Stimulated activated CD4-positive, alpha-beta T cell treated with anti-CD3 and anti-CD28 coated beads, Interleukin-2, amount 100 ng/mL, for 4 hours (primary cell): ENCODE data around the gene NPW.
A peak's percentile ranks its signal among the peaks of the same experiment; 100 is the strongest.

ENCODE experiments used
- DNase-seq: peaks from one replicate; pipeline ENCODE4 v3.0.0-alpha.2; 2020; ENCODE audit warnings: low read depth

The NPW gene

DNA sequence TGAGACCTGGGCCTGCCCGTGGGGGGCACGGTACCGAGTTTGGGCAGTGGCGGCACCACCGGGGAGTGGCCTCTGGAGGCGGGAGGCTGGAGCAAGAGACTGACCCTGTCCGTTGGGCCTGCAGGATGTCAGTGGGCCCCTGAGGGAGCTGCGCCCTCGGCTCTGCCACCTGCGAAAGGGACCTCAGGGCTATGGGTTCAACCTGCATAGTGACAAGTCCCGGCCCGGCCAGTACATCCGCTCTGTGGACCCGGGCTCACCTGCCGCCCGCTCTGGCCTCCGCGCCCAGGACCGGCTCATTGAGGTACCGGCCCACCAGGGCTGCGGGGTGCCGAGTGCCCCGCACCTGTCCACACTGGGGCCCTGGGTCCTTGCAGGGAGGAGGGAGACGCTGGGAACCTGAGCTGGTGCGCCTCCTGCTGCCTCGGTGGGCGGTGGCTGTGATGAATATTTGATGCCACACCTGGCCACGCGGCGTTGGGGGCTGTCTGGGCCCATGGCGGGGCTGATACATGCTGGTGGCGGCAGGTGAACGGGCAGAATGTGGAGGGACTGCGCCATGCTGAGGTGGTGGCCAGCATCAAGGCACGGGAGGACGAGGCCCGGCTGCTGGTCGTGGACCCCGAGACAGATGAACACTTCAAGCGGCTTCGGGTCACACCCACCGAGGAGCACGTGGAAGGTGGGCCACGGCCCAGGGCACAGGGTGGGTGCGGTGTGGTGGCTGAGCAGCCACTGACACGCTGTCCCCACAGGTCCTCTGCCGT, 16.8 kb downstream of the NPW start:
- no peak for DNase-seq

DNA sequence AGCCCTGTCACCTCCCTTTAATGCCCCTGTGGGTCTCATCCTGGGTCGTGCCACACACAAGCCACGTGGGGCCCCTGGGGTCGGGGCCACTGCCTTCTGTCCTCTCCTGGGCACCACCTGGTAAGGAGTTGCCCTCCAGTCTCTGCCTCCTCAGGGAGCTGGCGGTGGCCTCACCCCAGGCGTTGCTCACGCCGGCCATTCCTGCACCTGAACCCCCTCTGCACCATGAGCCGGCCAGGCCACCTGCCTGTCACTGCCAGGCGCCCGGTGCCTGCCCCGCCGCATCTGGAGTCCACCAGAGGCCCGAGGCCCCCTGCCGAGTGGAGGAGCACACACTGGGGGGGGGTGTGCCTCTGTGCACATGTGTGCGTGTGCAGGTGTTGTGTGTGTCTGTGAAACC, 17.5 kb downstream of the NPW start:
- DNase-seq, result no peak

DNA sequence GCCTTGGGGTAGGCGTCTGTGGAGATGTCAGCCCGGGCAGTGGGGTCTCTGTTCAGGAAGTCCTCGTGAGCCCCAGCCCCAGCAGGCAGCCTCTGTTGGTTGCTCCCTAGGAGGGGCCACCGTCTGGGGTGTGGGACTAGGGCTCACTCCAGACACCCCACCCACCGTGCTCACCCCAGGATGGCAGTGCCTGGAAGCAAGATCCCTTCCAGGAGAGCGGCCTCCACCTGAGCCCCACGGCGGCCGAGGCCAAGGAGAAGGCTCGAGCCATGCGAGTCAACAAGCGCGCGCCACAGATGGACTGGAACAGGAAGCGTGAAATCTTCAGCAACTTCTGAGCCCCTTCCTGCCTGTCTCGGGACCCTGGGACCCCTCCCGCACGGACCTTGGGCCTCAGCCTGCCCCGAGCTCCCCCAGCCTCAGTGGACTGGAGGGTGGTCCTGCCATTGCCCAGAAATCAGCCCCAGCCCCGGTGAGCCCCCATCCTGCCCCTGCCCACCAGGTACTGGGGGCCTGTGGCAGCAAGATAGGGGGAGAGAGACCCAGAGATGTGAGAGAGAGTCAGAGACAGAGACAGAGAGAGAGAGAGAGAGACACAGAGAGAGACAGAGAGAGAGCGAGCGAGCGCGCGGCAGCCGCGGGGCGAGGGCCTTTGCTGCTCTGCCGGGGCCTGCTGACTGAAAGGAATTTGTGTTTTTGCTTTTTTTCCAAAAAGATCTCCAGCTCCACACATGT, 18.2 kb downstream of the NPW start:
- no peak for DNase-seq

DNA sequence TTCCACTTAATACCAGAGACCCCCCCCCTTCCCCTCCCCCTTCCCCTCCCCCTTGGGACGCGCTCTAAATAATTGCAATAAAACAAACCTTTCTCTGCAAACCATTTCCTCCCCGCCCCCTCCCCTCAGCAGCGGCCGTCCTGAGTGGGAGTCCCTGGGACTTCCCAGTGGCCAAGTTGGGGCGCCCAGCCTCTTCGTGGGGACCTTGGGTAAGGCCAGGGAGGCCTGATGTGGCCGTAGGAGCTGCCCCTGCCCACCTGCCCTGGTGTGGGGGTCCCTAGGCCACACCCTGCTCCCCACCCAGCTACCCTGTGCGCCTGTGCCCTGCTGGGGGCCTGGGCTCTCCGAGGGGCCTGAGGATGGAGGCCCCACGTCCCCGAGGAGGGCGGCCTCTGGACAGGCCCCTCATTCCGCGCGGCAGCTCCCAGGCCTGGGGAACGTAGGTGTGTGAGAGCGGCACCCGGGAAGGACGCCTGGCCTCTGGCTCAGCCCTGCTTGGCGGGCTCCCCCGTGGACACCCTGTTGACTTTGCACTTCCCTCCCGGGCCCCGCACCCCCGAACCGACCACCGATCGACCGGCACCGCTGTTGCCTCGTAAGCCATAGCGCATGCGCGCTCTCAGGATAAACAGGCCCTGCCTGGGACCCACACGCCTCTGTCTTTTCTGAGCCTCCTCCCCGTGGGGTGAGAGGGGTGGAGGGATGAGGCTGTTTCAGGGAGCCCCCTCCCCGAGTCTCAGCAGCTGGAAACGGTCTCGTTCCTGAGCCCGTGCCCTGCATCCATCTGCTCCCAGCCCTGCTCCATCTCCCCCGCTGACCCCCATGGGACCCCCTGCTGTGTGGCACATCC, 19.0 kb downstream of the NPW start:
- no peak for DNase-seq

DNA sequence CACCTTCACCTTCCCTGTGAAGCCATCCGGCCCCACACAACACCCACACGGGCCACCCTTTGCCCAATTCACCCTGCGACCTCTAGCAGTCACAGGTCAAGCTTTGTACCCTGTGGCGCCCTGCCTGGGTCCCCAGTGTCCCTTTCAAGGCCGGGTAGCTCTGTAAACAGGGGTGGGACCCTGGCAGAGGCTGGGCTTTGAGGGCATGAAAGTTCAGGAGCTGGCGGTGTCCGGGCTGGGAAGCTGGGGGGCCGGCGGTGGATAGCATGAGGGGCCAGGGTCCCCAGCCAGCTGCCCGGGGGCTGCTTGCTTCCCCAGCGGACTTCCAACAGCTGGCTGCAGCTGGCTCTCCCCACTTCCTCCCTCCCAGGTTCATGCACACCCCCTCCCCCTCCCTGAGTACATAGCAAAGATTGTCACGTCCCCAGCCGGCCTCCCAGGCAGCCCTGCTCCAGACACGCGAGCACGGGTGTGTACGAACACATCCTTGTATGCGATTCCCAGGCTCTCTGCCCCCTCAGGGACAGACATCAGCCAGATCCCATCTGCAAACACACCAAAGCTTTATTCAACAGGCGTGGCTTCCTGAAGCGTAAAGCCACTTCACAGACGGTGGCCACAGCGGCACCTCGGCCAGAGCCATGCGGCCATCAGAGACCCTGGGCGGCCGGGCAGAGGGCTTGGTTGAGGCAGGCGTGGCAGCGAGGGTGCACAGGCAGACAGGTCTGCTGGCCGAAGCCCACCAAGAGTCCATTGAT, 19.9 kb downstream of the NPW start:
- no peak for DNase-seq

DNA sequence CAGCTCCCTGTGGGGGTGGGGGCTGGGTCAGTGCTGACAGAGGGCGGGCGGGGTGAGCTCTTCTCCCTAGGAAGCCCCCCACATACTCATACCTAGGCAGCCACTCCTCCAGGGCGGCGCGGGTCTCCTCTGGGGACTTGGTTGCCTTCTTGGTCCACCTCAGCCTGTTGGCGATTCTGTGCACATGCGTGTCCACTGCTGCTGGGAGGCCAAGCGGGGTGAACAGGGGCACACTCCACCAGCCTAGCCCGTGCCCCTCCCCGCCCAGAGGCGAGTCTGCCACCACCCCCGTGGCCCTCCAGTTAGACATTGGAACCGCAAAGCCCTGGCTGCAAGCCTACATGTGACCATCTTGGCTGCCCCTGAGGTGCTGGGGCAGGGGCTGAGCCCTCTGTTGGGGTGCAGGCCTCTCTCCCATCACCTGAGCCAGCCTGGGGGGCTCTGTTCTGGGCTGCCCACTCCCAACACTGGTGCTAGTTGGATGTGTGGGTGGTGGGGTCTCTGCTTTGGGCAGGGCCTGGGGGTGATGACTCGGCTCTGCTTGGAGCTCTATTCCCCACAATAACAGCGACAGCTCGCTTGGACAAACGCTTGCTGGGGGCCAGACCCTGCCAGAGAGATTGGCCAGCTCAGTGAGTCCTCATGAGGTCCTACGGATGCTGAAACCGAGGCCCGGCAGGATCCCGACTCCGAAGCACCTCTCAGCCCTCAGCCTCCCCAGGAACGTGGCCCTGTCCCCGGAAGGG, 20.6 kb downstream of the NPW start:
- no peak for DNase-seq

DNA sequence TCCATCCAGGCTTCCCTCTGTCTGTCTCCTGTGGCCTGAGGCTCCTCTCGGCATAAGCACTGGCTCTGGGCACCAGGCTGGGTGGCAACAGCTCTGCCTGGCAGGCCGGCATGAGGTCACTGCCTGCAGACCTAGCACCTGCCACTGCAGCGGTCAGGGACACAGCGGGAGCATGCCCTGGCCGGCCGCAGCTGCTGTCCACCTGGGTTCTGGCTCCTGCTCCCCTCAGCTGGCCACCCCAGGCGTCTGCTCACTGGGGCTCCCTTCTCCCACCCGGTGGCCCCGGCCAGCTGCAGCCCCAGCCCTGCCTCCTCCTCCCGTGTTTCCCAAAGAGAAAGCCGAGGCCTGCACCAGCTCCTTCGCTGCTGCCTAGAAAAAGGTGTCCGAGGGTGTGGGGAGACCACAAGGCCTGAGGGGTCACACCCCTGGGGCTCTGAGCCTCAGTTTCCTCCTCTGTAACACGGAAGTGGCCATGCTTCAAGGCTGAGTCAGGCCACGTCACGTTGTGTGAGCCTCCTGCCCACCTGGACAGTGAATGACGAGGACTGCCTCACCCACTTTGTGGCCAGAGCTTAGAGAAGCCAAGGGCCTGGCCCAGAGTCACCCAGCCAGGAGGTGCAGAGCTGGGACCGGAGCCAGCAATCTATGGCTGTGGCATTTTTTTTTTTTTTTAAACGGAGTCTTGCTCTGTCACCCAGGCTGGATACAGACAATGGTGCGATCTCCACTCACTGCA, 21.4 kb downstream of the NPW start:
- no peak for DNase-seq

DNA sequence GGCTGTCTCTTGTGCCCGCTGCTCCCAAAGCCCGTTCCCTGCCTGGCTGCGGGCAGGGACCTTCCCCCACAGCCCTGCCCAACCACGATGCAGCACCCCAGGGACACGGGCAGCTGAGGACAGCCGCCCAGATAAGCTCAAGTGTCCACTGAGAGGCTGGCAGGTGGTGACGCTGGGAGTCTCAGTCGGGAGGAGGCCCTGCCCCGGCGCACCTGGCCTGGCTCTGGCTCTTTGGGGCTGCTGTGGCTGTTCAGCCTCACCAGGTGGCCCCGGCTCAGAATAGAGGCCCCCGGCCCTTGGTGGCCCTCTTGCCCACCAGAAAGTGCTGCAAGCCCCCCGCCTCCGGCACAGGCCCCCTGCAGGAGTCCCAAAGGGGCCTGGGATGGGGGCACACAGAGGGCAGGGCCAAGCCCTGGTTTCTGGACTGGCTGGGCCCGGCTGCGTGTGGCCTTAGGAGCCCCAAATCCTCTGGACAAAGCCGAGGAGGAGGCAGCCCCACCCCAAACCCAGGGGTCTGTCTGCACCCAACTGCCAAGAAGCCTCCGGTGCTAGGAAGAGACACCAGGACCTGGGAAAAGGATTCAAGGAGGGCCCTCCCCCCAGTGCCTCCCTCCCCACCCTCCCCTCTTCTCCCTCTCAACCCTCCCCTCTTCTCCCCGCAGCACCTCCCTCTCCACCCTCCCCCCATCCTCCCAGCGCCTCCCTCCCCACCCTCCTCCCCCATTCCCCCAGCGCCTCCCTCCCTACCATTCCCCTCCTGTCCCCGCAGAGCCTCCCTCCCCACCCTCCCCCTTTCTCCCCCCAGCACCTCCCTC, 22.8 kb downstream of the NPW start:
- DNase-seq, result no peak

DNA sequence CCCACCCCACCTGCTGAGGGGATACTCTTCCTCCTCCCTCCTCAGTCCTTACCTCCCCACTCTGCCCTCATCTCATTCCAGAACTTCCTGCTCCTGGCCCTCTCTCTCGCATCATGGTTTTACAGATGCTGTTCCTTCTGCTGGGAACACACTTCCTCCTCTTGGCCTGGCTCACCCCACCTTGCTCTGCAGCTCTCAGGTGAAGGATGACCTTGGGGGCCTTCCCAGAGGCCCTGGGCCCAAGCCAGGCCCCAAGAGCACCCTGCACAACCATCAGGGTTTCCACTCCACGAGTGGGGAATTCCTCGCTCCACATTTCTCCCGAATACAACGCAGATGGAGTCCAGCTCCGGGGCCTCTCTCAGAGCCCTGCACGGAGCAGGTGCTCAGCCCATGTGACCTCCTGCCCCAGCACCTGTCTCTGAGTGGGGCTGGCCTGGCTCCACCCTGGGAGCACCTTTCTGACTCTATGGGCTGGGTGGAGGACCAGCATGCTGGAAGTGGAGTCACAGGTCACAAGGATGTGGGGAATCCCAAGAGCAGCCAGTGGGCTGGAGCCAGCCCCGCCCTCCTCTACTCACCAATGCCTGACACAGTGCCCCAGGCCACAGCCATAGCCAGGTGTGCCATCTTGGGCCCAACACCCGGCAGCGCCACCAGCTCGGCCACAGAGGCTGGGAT, 23.5 kb downstream of the NPW start:
- DNase-seq, result no peak

DNA sequence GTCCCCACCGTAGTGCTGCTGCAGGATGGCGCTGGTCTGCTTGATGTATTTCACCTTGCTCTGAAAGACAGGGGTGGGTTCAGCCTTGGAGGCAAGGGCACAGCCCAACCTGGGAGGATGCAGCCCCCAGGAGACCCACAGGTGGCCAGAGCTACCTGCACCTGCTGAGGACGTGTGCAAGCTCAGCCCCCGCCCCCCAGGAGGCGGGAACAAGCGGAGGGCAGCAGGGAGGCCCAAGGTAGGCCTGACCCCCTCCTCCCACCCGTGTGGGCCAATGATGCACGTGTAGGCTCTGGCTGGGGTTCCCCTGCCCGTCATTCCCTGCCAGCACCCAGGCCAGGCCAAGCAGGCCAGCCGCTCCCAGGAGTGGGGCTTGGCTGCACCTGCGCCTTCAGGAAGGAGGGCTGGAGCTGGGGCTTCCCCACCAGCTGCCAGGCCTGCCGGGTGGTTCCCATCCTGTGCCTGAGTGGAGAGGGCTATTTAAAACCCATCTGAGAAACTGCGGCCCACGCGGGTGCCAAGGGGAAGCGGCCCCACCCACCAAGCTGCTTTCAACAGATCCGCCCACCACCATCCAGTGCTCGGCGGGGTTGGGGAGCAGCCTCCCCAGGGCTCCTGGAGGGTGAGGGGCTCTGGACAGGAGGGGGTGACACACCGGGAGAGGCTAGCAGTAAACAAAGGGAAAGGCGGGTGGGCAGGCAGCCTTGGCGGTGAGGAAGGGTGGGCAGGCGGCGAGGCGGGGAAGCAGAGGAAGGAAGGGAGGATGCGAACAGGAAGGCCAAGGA, 24.3 kb downstream of the NPW start:
- no peak for DNase-seq

DNA sequence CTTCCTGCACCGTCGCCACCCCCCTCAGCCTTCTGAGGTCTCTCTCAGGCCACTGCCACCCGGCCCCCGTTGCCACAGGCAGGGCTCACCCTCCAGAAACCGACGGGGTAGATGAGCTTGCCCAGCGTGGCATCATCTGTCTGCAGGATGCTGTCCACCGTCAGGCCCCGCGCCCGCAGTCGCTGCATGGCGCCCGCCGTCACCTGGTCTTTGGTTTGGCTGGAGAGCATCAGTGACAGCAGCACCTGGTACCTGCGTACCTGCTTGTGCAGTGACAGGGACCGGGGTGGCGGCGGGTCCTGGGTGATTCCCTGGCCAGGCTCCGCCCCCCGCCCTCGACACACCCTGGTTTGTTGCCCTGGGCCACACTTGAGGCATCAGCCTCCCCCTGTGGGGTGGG, 25.0 kb downstream of the NPW start:
- no peak for DNase-seq

DNA sequence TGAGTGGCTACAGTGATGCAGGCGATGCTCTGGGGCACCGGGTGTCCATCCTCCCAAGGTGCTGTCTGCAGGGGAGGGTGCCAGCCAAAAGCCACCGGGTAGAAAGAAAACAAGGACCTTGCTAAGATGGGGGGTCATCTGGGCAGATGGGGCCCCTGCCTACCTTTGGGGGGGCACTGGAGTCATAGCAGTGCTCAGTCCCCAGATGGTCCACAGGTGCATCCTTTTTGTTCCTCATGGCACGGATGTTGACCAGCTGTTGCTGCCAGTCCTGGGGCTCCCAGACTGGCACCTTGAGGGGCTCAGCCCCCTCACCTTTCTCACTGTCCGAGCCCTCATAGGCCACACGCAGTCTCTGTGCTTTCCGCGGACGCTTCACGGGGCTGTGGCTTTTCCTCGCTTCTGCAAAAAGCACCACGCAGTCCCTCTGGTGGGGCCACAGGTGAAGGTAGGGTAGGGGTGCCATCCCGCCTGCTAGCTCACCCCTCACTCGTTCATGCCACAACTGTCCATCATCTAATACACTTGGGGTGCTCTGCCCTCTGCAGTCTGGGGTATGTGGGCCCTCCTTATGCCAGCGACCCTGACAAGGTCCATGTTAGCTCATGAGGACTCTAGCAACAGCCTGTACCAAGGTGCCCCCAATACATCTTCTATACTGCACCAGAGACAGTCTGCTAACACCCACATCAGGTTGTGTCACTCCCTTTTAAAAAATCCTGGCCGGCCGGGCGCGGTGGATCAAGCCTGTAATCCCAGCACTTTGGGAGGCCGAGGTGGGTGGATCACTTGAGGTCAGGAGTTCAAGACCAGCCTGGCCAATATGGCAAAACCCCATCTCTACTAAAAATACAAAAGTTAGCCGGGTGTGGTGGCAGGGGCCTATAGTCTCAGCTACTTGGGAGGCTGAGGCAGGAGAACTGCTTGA, 26.6 kb downstream of the NPW start:
- no peak for DNase-seq

DNA sequence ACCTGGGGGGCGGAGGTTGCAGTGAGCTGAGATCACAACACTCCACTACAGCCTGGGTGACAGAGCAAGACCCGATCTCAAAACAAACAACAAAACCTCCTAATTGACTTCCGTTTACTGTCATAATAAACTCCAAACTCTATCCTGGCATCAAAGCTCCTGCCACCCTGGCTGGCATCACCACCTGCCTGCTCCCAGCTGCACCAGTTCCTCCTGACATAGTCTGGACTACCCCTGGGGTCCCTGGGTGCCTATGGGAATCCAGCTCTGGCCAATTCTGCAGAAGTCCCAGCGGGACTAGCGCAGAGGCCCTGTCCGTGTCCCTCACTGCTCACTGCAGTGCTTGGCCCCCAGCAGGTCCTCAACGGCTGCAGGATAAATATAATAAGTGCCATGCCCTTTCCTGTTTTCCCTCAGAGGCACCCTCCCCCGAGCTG, 27.3 kb downstream of the NPW start:
- no peak for DNase-seq

DNA sequence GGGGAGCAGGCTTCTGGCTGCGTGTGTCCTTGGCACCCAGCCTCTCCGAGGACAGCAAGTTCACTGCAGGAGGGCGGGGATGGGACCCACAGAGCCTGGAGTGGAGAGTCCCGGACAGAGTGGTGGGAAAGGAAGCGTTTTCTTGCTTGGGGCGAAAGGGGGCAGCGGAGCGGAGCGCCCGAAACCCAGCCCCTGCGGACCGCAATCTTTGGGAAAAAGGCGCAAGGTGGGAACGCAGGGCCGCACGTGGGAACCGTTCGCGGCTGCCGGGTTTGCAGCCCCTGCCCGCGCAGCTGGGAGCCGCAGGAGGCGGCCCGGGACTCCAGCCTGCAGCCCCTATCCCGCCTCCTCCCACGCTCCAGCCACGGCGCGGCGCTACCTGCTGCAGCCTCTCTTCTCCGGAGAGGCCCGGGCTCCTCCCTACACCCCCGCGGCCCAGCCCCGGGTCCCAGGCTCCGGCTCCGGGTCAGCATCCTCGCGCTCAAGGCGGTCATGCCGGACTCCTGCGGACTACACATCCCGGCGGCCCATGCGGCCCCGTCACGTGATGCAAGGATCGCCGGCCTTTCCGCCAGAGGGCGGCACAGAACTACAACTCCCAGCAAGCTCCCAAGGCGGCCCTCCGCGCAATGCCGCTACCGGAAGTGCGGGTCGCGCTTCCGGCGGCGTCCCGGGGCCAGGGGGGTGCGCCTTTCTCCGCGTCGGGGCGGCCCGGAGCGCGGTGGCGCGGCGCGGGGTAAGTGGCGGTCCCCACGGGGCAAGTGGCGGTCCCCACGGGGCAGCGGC, 27.9 kb downstream of the NPW start, which contains the start of the genes NTHL1 and TSC2:
NTHL1 (minus strand) TSS at position 505 of the 786 bp plus-strand sequence; CDS start at position 494, 11 bp downstream.
TSC2 (plus strand) TSS at position 656 of the 786 bp plus-strand sequence. CDS start 631 bp downstream, outside the sequence.
- peak; percentile 88 for DNase-seq

DNA sequence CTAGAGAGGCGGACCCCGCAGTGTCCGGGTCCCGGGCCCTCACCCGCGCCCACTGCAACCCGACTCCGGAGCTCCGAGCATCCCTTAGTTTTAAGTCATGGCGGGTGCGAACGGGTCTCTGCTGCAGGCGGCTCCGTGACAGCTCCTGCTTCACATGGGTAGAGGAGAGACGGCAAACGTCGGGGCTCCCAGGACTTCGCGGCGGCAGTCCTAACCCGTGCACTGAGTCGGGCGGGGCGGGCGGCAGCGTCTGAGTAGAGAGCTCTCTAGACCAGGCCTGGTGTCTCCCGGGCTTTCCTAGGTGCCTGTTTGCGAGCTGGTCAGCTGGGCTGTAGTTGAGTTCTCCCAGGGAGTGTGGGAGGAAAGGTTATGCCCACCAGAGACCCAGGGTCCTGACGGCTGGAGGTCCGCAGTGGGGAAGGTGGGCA, 28.5 kb downstream of the NPW start:
- DNase-seq, result no peak

DNA sequence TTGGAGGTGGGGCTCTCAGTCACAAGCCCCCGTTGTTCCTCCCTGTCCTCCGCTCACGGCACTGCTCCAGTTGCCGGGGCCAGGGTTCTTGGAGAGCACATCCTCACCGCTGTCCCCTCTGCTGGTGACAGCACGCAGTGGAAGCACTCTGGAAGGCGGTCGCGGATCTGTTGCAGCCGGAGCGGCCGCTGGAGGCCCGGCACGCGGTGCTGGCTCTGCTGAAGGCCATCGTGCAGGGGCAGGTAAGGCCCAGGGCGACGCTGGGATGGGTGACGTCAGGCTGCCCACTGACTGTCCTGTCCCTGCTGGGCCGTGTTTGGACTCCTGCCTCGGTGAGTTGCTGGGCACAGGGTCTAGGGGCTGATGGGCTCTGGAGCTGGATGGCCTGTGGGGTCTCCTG, 33.6 kb downstream of the NPW start:
- no peak for DNase-seq
